ENCODE measurements around the gene PRKCZ. TPM values are rescaled to one million over a fixed set of nuclear protein-coding genes. Genes with fewer than 3 reads are reported as not detected.

PRKCZ gene
- total RNA-seq, 1 donor from 2014 or later: 33.4 TPM

DNA sequence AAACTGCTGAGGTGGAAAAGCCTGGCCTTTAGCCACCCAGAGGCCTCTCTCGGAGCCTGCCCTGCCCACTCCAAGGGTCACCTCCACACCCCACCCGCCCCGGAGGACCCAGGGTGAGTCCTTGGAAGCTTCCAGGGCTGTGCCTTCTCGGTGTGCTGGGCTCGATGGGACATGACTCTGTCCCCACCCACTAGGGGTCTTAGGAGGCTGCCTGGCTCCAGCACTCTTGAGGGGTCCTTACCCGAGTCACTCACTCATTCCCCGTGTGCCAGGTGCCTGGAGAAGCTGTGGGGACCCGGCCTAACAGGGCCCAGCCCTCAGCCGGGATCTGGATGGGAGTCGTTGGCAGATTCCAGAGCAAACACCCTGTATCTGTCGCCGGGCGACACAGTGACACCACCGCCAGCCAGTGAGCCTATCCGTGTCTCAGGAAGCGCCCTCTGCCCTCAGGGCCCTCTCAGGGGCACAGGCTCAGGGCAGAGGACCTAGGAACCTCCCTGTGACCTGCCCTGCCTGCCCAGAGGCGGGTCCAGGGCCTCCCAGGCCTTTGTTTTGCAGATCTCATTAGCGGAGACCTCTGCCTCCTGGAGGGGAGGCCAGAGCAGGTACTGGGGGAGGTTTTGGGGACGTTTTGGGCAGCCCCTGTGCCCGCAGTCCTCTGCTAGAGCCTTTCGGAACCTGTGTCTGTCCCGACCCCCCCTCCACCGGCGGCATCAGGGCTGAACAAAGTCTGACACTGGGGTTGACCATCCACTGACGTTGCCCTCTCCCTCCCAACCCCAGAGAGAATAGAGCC lies 3.1 kb upstream of the PRKCZ start:
- H3K4me1 Mint-ChIP-seq: peaks cover 14% of the 10 kb centered on the region
- no peak overlapping the region for H3K27ac Mint-ChIP-seq
- H4K20me1 ChIP-seq (ENCODE audit: low read depth): peaks cover 13% of the 10 kb centered on the region
- peaks cover 66% of the 10 kb centered on the region for H3K27me3 ChIP-seq
- H3K4me2 ChIP-seq: peak overlapping the region; percentile 51
- no peak overlapping the region for H3K27ac ChIP-seq
- no peak overlapping the region for H3K9ac ChIP-seq
- DNase-seq (ENCODE audit: low spot score): peak; percentile 35
- peaks cover 42% of the 10 kb centered on the region for H3K27me3 Mint-ChIP-seq (ENCODE audit: insufficient read depth, low read depth)
- no peak overlapping the region for H3K4me3 ChIP-seq
- no peaks in the 10 kb centered on the region for H3K36me3 Mint-ChIP-seq
- H2AFZ ChIP-seq (replicated peaks): no peak overlapping the region
- H3F3A ChIP-seq (ENCODE audit: low read depth): peaks cover 21% of the 10 kb centered on the region
- no peak overlapping the region for H3K4me3 Mint-ChIP-seq
- H3K36me3 ChIP-seq: no peaks in the 10 kb centered on the region
- TF ChIP-seq EZH2 (IDR thresholded peaks at IDR 0.05) (no peak), EZH2phosphoT487 (IDR thresholded peaks at IDR 0.05) (no peak)
- TF ChIP-seq, protein P1, sequence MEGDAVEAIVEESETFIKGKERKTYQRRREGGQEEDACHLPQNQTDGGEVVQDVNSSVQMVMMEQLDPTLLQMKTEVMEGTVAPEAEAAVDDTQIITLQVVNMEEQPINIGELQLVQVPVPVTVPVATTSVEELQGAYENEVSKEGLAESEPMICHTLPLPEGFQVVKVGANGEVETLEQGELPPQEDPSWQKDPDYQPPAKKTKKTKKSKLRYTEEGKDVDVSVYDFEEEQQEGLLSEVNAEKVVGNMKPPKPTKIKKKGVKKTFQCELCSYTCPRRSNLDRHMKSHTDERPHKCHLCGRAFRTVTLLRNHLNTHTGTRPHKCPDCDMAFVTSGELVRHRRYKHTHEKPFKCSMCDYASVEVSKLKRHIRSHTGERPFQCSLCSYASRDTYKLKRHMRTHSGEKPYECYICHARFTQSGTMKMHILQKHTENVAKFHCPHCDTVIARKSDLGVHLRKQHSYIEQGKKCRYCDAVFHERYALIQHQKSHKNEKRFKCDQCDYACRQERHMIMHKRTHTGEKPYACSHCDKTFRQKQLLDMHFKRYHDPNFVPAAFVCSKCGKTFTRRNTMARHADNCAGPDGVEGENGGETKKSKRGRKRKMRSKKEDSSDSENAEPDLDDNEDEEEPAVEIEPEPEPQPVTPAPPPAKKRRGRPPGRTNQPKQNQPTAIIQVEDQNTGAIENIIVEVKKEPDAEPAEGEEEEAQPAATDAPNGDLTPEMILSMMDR (IDR thresholded peaks at IDR 0.05): no peak
- peaks cover 16% of the 10 kb centered on the region for H3K79me2 ChIP-seq (ENCODE audit: low read depth)
- H3K4me1 ChIP-seq: peaks cover 21% of the 10 kb centered on the region
- no peaks in the 10 kb centered on the region for H3K9me3 Mint-ChIP-seq
- no peaks in the 10 kb centered on the region for H3K9me3 ChIP-seq (ENCODE audit: low read depth)

DNA sequence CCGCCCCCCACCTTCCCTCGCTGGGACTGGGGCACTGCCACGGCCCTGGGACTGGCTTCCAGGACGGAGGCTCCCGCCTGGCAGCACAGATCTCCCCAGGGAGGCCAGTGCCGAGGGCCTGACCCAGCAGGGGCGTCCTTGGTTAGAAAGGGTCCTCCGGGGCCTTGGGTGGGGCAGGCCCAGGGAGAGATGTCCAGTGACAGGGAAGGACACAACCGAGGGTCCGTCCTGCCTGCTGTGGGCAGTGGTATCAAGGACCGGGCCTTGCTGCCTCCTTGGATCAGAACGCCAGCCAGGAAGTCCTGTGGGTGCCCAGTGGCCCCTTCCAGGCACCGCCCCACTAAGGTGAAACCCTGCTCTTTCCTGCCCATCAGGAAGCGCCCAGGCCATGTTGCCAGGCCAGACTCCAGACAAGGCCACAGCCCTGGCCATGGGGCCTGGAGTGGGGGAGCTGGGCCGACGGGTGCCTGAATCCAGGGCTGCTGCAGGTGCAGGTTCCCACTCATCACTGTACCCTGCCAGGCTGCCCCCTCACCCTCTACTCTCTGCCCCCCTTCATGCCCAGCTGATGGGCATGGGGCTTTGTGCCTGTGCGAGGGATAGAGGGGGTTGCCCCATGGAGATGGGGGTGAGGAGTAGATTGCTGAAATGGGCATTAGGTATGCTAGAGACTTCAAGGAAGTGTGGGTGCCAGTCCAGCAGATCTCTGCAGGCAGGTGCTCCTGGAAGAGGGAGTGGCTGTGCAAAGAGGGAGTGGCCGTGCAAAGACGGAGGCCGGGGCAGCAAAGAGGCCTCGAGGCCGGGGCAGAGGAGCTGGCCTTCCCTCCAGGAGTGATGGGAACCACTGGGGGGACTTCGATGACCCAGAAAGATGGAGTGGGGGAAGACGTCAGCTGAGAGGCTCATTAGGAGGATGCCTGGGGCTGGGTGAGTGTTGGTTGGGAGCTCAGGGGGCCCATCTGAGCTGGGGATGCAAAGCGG lies 2.2 kb upstream of the PRKCZ start:
- H3K4me2 ChIP-seq: peak overlapping the region; percentile 51
- no peaks in the 10 kb centered on the region for H3K9me3 Mint-ChIP-seq
- no peak overlapping the region for H3K27ac ChIP-seq
- peaks cover 22% of the 10 kb centered on the region for H4K20me1 ChIP-seq (ENCODE audit: low read depth)
- H3K36me3 ChIP-seq: no peaks in the 10 kb centered on the region
- H3K27ac Mint-ChIP-seq: no peak overlapping the region
- H3K27me3 Mint-ChIP-seq (ENCODE audit: insufficient read depth, low read depth): peaks cover 46% of the 10 kb centered on the region
- no peaks in the 10 kb centered on the region for H3K36me3 Mint-ChIP-seq
- H3K9me3 ChIP-seq (ENCODE audit: low read depth): no peaks in the 10 kb centered on the region
- H3K4me3 ChIP-seq: no peak overlapping the region
- TF ChIP-seq EZH2phosphoT487 (IDR thresholded peaks at IDR 0.05) (no peak), EZH2 (IDR thresholded peaks at IDR 0.05) (no peak)
- TF ChIP-seq, protein P1 (IDR thresholded peaks at IDR 0.05): no peak
- H3F3A ChIP-seq (ENCODE audit: low read depth): peaks cover 21% of the 10 kb centered on the region
- peaks cover 66% of the 10 kb centered on the region for H3K27me3 ChIP-seq
- no peak for DNase-seq (ENCODE audit: low spot score)
- peaks cover 25% of the 10 kb centered on the region for H3K79me2 ChIP-seq (ENCODE audit: low read depth)
- no peak overlapping the region for H2AFZ ChIP-seq (replicated peaks)
- H3K4me1 ChIP-seq: peaks cover 21% of the 10 kb centered on the region
- H3K4me1 Mint-ChIP-seq: peaks cover 16% of the 10 kb centered on the region
- H3K9ac ChIP-seq: no peak overlapping the region
- peak overlapping the region; percentile 52 for H3K4me3 Mint-ChIP-seq

DNA sequence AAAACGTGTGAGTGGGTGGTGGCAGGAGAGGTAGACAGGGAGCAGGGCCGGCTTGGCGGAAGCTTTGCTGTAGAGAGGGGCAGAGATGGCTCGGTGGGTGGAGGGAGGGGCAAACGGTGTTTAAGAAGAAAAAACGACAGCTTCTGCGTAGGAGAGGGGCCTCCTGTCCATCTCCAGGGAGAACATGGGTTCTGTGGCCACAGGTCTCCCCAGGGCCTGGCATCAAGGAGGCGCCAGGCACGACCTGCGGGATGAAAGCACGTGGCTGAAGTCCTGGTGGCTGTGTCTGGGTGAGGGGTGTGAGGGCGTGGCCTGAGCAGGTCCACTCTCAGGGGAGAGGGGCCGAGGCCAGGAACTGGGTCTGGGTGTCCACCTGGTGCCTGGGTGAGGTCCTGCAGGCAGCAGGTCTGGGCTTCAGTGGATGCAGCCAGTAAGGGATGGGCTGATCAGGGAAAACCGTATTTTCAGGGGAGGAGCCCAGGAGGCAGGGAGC lies 940 bp upstream of the PRKCZ start:
- peaks cover 14% of the 10 kb centered on the region for H3K4me1 Mint-ChIP-seq
- Histone ChIP-seq H3K9me3 (ENCODE audit: low read depth) (no peaks in the 10 kb centered on the region), H2AFZ (replicated peaks) (peak overlapping the region; percentile 81), H3K27ac (no peak overlapping the region), H3F3A (ENCODE audit: low read depth) (peaks cover 21% of the 10 kb centered on the region), H3K79me2 (ENCODE audit: low read depth) (peaks cover 37% of the 10 kb centered on the region), H3K27me3 (peaks cover 57% of the 10 kb centered on the region), H3K36me3 (no peaks in the 10 kb centered on the region), H4K20me1 (ENCODE audit: low read depth) (peaks cover 34% of the 10 kb centered on the region), H3K4me2 (peak overlapping the region; percentile 82), H3K4me1 (peaks cover 21% of the 10 kb centered on the region), H3K4me3 (peak overlapping the region; percentile 97), H3K9ac (no peak overlapping the region)
- no peak overlapping the region for H3K27ac Mint-ChIP-seq
- peaks cover 47% of the 10 kb centered on the region for H3K27me3 Mint-ChIP-seq (ENCODE audit: insufficient read depth, low read depth)
- TF ChIP-seq, protein P1 (IDR thresholded peaks at IDR 0.05): peak; percentile 54
- no peak for TF ChIP-seq EZH2 (IDR thresholded peaks at IDR 0.05)
- DNase-seq (ENCODE audit: low spot score): peak; percentile 90
- H3K4me3 Mint-ChIP-seq: peak overlapping the region; percentile 86
- no peaks in the 10 kb centered on the region for H3K36me3 Mint-ChIP-seq
- H3K9me3 Mint-ChIP-seq: no peaks in the 10 kb centered on the region

Measured in neural progenitor cell (in vitro differentiated cells).